22Rv1 (cell line): ENCODE results near the gene GABRA4.

Experiments
- H3K27ac ChIP-seq: fragments of 450-650 bp; 2 replicates; pipeline ENCODE4 v1.5.1; 2017
- ZFX ChIP-seq: fragments of 450-650 bp; IDR thresholded peaks from 2 replicates; pipeline ENCODE4 v1.6.1; 2017; ENCODE audit warnings: antibody characterized with exemption, borderline replicate concordance
- TF ChIP-seq, protein P1 (sequence below): fragments of 450-650 bp; IDR thresholded peaks from 2 replicates; pipeline ENCODE4 v1.5.1; 2017; ENCODE audit warnings: mild to moderate bottlenecking

Gene GABRA4

DNA sequence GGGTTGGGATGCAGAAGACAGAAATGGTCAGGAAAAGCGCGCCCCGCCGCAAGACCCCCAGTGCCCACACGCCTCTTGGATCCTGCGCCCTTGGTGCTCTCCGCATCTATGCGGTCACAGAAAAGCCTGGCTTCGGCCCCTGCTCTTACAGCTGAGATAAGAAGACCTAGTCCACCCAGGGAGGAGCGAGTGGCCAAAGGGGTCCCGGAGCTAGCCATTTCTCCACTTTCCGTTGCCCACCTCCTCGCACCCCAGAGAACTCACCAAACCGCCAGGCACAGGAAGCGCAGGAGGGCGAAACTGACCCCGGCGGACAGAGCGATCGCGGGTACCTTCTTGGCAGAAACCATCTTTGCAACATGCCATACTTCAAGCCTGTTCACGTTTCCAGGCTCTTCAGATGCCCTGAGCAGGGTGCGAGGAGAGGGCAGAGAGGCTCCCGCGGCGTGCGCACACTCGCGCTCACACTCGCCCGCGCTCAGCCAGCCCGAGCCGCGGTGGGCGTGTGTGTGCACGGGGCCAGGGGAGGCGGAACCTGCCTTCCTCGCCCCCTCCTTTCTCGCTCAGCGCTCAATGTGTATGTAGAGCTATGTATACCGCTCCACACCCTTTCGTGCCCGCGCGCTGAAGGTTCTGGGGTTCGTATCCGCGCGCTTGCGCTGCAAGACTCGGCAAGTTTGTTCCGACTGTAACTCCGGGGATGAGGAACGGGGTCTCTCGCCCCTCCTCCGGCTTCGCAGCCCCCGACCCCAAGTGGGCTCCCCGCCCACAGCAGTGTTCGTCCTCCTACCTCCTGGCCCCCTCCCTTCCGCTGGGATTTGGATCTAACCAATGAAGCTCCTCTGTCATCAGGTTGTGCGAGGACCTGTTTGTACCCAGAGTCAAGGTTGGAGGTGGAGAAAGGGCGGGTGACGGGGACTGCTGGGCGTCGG, at the start of gene GABRA4:
Gene GABRA4, minus strand, starts transcription at position 507 of the 932 bp plus-strand sequence. Its CDS starts 157 bp downstream, at position 350.
- TF ChIP-seq ZFX, result no peak
- TF ChIP-seq, protein P1, sequence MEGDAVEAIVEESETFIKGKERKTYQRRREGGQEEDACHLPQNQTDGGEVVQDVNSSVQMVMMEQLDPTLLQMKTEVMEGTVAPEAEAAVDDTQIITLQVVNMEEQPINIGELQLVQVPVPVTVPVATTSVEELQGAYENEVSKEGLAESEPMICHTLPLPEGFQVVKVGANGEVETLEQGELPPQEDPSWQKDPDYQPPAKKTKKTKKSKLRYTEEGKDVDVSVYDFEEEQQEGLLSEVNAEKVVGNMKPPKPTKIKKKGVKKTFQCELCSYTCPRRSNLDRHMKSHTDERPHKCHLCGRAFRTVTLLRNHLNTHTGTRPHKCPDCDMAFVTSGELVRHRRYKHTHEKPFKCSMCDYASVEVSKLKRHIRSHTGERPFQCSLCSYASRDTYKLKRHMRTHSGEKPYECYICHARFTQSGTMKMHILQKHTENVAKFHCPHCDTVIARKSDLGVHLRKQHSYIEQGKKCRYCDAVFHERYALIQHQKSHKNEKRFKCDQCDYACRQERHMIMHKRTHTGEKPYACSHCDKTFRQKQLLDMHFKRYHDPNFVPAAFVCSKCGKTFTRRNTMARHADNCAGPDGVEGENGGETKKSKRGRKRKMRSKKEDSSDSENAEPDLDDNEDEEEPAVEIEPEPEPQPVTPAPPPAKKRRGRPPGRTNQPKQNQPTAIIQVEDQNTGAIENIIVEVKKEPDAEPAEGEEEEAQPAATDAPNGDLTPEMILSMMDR, result no peak
- no peak within 1 kb of the TSS for H3K27ac ChIP-seq

DNA sequence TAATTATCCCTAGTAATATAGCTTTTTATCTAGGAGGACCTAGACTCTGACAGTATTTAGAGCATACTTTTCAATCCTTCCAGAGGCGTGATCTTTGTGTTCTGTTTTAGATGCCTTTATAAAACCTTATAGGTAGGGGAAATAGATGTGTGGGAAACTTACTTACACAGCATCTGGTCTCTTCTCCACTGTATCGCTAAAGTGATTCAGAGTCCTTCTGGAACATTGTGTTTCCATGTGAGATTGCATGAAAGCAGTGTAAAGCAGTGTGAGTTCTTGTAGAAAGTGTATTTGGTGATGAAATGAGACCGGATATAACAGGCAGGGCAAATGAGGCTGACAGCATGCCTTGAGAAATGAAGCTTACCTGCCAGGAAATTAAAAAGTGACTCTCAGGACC, 47.4 kb upstream of the GABRA4 start:
- TF ChIP-seq ZFX, result no peak
- TF ChIP-seq, protein P1, result no peak
- no peak overlapping the region for H3K27ac ChIP-seq

DNA sequence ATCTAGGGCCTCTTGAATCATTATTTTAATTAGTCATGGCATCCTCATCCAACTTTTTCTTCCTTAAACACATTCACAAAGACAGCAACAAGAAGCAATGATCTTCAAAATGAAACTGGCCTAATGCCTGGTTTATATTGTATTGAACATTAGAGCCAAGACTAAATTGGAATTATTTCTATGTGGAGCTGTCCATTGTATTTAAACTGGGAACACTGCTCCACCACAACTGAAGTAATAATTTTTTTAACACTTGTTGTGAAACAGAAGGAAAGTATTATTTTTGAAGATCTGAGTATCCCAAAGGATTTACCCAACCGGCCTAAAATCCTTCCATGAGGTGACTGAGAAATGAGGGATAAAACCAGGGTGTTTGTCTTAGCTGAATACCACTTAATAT, 44.9 kb upstream of the GABRA4 start:
- no peak overlapping the region for H3K27ac ChIP-seq
- no peak for TF ChIP-seq ZFX
- TF ChIP-seq, protein P1, result no peak

DNA sequence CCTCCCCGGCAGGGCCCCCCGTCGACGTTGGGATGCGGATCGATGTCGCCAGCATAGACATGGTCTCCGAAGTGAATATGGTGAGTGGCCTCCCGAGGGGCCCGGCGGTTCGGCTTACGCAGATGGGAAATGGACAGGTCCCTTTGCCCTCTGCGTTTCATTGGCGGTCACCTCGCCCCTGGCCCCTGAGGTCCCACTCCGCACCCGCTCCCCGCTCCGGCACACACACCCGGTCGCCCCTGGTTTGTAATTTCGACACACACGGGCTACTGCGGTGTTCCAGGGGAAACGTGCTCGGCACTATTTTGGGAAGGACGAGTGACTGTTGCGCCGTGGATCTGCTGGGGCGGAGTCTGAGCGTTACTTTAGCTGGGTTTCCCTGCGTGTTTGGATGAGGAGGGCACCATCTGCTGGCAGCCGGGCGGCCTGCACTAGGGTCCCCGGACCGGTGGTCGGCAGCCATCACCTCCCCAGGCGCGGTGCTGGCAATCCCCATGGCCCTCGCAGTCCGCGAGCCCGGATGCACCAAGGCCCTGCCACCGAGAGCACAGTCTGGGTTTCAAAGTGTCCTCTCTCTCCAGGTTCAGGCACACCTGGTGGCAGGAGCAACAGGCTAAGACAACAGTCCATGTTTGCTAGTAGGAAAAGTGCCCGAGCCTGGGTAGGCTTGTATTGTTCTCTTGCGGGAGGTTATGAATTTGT, 39.2 kb upstream of the GABRA4 start:
- H3K27ac ChIP-seq, result no peak overlapping the region
- TF ChIP-seq, protein P1, result peak; percentile 91
- TF ChIP-seq ZFX, result no peak

DNA sequence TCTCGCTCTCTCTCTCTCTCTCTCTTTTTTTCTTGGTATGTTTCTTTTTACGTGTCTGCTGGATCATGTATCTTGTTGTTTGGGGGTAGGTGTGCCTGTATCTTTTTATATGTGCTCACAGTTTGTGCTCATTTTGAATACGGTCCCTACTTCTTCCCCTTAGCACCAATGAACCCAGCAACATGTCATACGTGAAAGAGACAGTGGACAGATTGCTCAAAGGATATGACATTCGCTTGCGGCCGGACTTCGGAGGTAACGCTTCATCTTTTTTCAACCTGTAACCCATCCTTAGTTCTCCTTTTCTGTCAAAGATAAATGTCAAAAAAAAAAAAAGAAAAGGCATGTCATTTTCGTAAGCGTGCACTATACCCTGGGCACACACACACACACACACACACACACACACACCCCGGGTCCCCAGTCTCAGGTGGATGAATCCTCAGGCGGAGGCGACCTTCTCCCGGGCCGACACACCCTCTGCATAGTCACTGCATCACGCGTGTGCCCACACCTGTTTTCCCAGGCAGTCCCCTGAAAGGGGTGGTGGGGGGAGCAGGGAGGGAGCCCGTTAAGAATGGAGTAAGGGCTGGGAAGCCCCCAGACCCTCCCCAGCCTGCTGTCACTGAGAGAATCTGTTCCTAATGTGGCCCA, 38.5 kb upstream of the GABRA4 start:
- H3K27ac ChIP-seq, result peak overlapping the region; percentile 19; the same call in 1 of the 2 replicates
- no peak for TF ChIP-seq ZFX
- TF ChIP-seq, protein P1, result no peak

DNA sequence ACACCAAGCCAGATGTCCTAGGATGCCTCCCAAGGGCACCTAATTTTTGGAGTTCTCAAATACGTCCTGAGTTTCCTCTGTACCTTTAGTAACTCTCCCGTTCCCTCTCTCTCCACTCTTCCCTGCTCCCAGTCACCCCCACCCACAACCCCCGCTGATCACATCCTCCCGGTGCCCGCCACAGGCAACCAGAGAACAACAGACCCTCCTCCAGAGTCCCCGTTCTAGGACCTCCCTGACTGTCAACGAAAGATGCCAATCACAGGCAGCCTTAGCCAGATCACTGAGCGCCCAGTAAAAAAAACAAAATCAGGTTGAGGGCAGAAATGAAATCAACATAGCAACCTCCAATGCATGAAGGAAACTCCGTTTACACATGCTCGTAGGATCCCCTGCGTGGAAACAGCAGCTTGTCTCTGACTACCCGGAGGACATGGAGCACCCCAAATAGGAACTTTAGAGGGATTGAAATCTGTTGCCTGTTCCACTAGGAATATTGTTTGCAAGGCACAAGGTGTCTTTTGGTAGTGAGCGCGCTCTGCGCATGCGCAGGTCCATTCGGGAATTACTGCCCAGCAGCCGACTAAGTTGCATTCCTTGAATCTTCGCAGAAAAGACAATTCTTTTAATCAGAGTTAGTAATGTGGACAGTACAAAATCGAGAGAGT, 37.8 kb upstream of the GABRA4 start, which contains the start of gene GABRB1:
Gene GABRB1, plus strand, starts transcription at position 557 of the 668 bp plus-strand sequence.
- H3K27ac ChIP-seq, result peak within 1 kb of the TSS; percentile 19; the same call in 1 of the 2 replicates

More for the DNA sequence above, 37.8 kb upstream of the GABRA4 start, which contains the start of gene GABRB1:
- TF ChIP-seq, protein P1, result no peak
- no peak for TF ChIP-seq ZFX
